Ishikawa (cell line): ENCODE measurements around the gene INPP5F.
A peak's percentile ranks its signal among the peaks of the same experiment; 100 is the strongest.

Experiments used
- CEBPB ChIP-seq: IDR thresholded peaks from 2 replicates; pipeline ENCODE4 v1.6.1; 2012
- TAF1 ChIP-seq: IDR thresholded peaks from 2 replicates; pipeline ENCODE4 v1.6.1; 2012; ENCODE audit warnings: low read depth, mild to moderate bottlenecking

DNA sequence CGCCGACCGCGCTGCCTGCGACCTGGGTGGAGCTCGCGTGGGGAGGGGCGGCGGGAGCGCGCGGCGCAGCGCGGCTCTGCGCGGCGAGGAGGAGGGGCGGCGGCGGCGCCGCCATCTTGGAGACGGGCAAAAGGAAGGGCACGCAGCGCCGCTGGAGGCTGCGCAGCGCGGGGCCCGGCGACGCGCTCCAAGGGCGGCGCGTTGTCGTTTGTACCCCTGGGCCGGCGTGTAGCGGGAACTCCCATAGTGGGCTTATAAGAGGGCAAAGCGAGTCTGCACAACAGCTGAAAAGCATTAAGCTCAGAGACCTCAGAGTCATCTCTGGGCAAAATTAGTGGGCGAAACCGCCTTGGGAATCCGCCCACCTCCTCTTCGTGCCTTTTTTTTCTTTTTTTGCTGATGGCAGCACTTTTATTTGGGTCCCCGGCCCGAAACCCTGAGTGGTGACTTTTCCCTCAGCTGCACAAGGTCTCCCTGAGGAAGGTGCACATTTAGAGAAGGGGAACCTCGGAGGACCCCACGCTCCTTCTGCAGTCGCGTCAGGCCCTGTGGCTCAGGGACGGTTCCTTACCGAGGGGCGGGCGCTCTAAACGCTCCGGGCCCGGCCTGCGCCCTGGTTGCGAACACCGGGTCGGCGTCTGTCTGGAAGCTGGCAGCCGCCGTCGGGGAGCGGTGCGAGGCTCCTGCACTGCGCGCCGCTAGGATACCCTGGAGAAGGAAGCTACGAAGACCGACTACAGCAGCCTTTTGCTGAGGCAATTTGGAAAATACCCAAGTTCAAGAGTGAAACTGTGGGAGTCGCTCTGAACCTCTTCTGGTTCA is 147.2 kb downstream of the INPP5F start:
- TF ChIP-seq TAF1 (peak; percentile 69), CEBPB (no peak; the same call in 1 of the 2 replicates)
